IPS-11a (cell line): ENCODE data around the gene C5orf46.
"Not testable (repeated sequence)": the region's sequence is repeated elsewhere in the genome, so short reads cannot be mapped to it uniquely, and the experiment has no call there.

Source experiments
- H3K4me3 ChIP-seq: one replicate; pipeline ENCODE4 v1.5.1; 2013; ENCODE audit warnings: low read depth, low read length, control low read depth

The C5orf46 gene

GRCh38 chr5:147895864-147896263 lies 10.5 kb downstream of the C5orf46 start:
- H3K4me3 ChIP-seq, result no peak overlapping the region

GRCh38 chr5:147893820-147894219 lies 12.5 kb downstream of the C5orf46 start:
- no peak overlapping the region for H3K4me3 ChIP-seq

- no peak overlapping the region for H3K4me3 ChIP-seq
Measured at GRCh38 chr5:147892696-147893296, 13.5 kb downstream of the C5orf46 start.

- no peak overlapping the region for H3K4me3 ChIP-seq
Measured at GRCh38 chr5:147887930-147888329, 18.4 kb downstream of the C5orf46 start.

- H3K4me3 ChIP-seq, result no peak overlapping the region
Measured at GRCh38 chr5:147887026-147887627, 19.2 kb downstream of the C5orf46 start.

GRCh38 chr5:147882586-147883313 lies 23.6 kb downstream of the C5orf46 start:
- H3K4me3 ChIP-seq, result no peak overlapping the region

GRCh38 chr5:147880487-147880886 lies 25.9 kb downstream of the C5orf46 start:
- no peak overlapping the region for H3K4me3 ChIP-seq

GRCh38 chr5:147879784-147880183 lies 26.6 kb downstream of the C5orf46 start:
- H3K4me3 ChIP-seq, result no peak overlapping the region

GRCh38 chr5:147878066-147878759 lies 28.1 kb downstream of the C5orf46 start, which contains the start of gene SCGB3A2:
SCGB3A2 (plus strand) TSS chr5:147878711; CDS start chr5:147878804, 93 bp downstream.
- H3K4me3 ChIP-seq, result no peak within 1 kb of the TSS

- H3K4me3 ChIP-seq, result no peak overlapping the region
Measured at GRCh38 chr5:147876626-147877025, 29.7 kb downstream of the C5orf46 start.

GRCh38 chr5:147876141-147876540 lies 30.2 kb downstream of the C5orf46 start:
- no peak overlapping the region for H3K4me3 ChIP-seq

- H3K4me3 ChIP-seq, result peak overlapping the region; percentile 27
Measured at GRCh38 chr5:147874910-147875367, 31.4 kb downstream of the C5orf46 start.

GRCh38 chr5:147874118-147874875 lies 32.0 kb downstream of the C5orf46 start:
- H3K4me3 ChIP-seq, result peak overlapping the region; percentile 80

GRCh38 chr5:147872744-147873435 lies 33.4 kb downstream of the C5orf46 start:
- peak overlapping the region; percentile 80 for H3K4me3 ChIP-seq

GRCh38 chr5:147871980-147872549 lies 34.3 kb downstream of the C5orf46 start:
- H3K4me3 ChIP-seq, result peak overlapping the region; percentile 77

- H3K4me3 ChIP-seq, result not testable (repeated sequence)
Measured at GRCh38 chr5:147869892-147870291, 36.4 kb downstream of the C5orf46 start.

GRCh38 chr5:147869112-147869511 lies 37.2 kb downstream of the C5orf46 start:
- H3K4me3 ChIP-seq, result peak overlapping the region; percentile 27

GRCh38 chr5:147863454-147864158 lies 42.7 kb downstream of the C5orf46 start:
- H3K4me3 ChIP-seq, result no peak overlapping the region

GRCh38 chr5:147860641-147861025 lies 45.7 kb downstream of the C5orf46 start:
- H3K4me3 ChIP-seq, result no peak overlapping the region
